H9 (cell line): ENCODE data around the gene TCF4. TPM values are rescaled to one million over a fixed set of nuclear protein-coding genes. Genes with fewer than 3 reads are reported as not detected.

ENCODE experiments used
- DNase-seq: peaks from one replicate; pipeline ENCODE4 v3.0.0-alpha.2; 2017
- H2AFZ ChIP-seq: one replicate; pipeline ENCODE4 v1.6.1; 2013; ENCODE audit warnings: mild to moderate bottlenecking, low read length, control low read depth, moderate library complexity
- H2AK5ac ChIP-seq: 2 replicates; pipeline ENCODE4 v1.6.1; 2013; ENCODE audit warnings: low read length, control low read depth, mixed read lengths; ENCODE audit not compliant: insufficient read length
- H2BK120ac ChIP-seq: one replicate; pipeline ENCODE4 v1.6.1; 2013; ENCODE audit warnings: low read depth, mild to moderate bottlenecking, low read length, control low read depth, inconsistent platforms; ENCODE audit not compliant: poor library complexity, severe bottlenecking
- H2BK12ac ChIP-seq: 2 replicates; pipeline ENCODE4 v1.6.1; 2013; ENCODE audit warnings: low read length, control low read depth, mixed read lengths, low read depth; ENCODE audit not compliant: insufficient read length
- H2BK15ac ChIP-seq: 2 replicates; pipeline ENCODE4 v1.6.1; 2013; ENCODE audit warnings: low read depth, low read length, control low read depth
- H2BK20ac ChIP-seq: one replicate; pipeline ENCODE4 v1.6.1; 2013; ENCODE audit warnings: low read depth, mild to moderate bottlenecking, low read length, control low read depth, inconsistent platforms; ENCODE audit not compliant: poor library complexity, severe bottlenecking
- H2BK5ac ChIP-seq: 2 replicates; pipeline ENCODE4 v1.6.1; 2013; ENCODE audit warnings: low read length, control low read depth, mixed read lengths; ENCODE audit not compliant: insufficient read length
- H3K14ac ChIP-seq: 2 replicates; pipeline ENCODE4 v1.6.1; 2013; ENCODE audit warnings: low read length, control low read depth; ENCODE audit not compliant: insufficient read depth
- H3K18ac ChIP-seq: 2 replicates; pipeline ENCODE4 v1.6.1; 2013; ENCODE audit warnings: low read depth, mild to moderate bottlenecking, mixed read lengths, low read length, control low read depth; ENCODE audit not compliant: insufficient read length
- H3K23ac ChIP-seq: 2 replicates; pipeline ENCODE4 v1.6.1; 2013; ENCODE audit warnings: low read length, control low read depth, mixed read lengths, low read depth; ENCODE audit not compliant: insufficient read length
- H3K23me2 ChIP-seq: 2 replicates; pipeline ENCODE4 v1.6.1; 2013; ENCODE audit warnings: low read depth, mild to moderate bottlenecking, mixed read lengths, low read length, control low read depth; ENCODE audit not compliant: insufficient read length, poor library complexity, severe bottlenecking
- H3K27ac ChIP-seq: 2 replicates; pipeline ENCODE4 v1.5.1; 2013; ENCODE audit warnings: low read length, control low read depth, mixed read lengths, low read depth; ENCODE audit not compliant: insufficient read length
- H3K27me3 ChIP-seq: 2 replicates; pipeline ENCODE4 v1.6.1; 2013; ENCODE audit warnings: low read length, control low read depth, inconsistent platforms; ENCODE audit not compliant: insufficient read depth
- H3K4ac ChIP-seq: 2 replicates; pipeline ENCODE4 v1.6.1; 2013; ENCODE audit warnings: low read depth, mild to moderate bottlenecking, control low read depth, inconsistent platforms, low read length, moderate library complexity
- H3K4me1 ChIP-seq: 2 replicates; pipeline ENCODE4 v1.6.1; 2013; ENCODE audit warnings: low read length, control low read depth, inconsistent platforms; ENCODE audit not compliant: insufficient read depth
- H3K4me2 ChIP-seq: 2 replicates; pipeline ENCODE4 v1.6.1; 2013; ENCODE audit warnings: low read length, control low read depth, mixed read lengths; ENCODE audit not compliant: insufficient read length, insufficient read depth
- H3K56ac ChIP-seq: 2 replicates; pipeline ENCODE4 v1.6.1; 2013; ENCODE audit warnings: low read depth, mild to moderate bottlenecking, mixed read lengths, low read length, control low read depth; ENCODE audit not compliant: insufficient read length
- H3K79me1 ChIP-seq: 2 replicates; pipeline ENCODE4 v1.6.1; 2013; ENCODE audit warnings: low read depth, mild to moderate bottlenecking, moderate library complexity, low read length, control low read depth, inconsistent platforms; ENCODE audit not compliant: insufficient read depth, poor library complexity, severe bottlenecking
- H3K79me2 ChIP-seq: 2 replicates; pipeline ENCODE4 v1.6.1; 2013; ENCODE audit warnings: low read length, control low read depth, inconsistent platforms; ENCODE audit not compliant: insufficient read depth
- H3K9ac ChIP-seq: 2 replicates; pipeline ENCODE4 v1.6.1; 2013; ENCODE audit warnings: low read length, control low read depth, mixed read lengths; ENCODE audit not compliant: insufficient read length; ENCODE audit errors: extremely low read depth
- H3K9me3 ChIP-seq: one replicate; pipeline ENCODE4 v1.6.1; 2013; ENCODE audit warnings: low read depth, low read length, inconsistent platforms; ENCODE audit not compliant: control insufficient read depth
- H3T11ph ChIP-seq: one replicate; pipeline ENCODE4 v1.6.1; 2013; ENCODE audit warnings: mild to moderate bottlenecking, low read length, control low read depth, inconsistent platforms
- H4K20me1 ChIP-seq: one replicate; pipeline ENCODE4 v1.6.1; 2013; ENCODE audit not compliant: control insufficient read depth, insufficient read length, insufficient read depth
- H4K5ac ChIP-seq: 2 replicates; pipeline ENCODE4 v1.6.1; 2013; ENCODE audit warnings: low read depth, mild to moderate bottlenecking, mixed read lengths, low read length, control low read depth; ENCODE audit not compliant: insufficient read length
- H4K8ac ChIP-seq: replicated peaks from 2 replicates; pipeline ENCODE4 v1.6.1; 2013; ENCODE audit warnings: low read length, control low read depth, mixed read lengths, low read depth; ENCODE audit not compliant: insufficient read length
- H4K91ac ChIP-seq: 2 replicates; pipeline ENCODE4 v1.6.1; 2013; ENCODE audit warnings: low read depth, mild to moderate bottlenecking, moderate library complexity, mixed read lengths, low read length, control low read depth; ENCODE audit not compliant: insufficient read length
- H3K27ac Mint-ChIP-seq, 3 experiments: 2 replicates in 2 of 3; 3 replicates in 1 of 3; pipeline ENCODE4 v1.8.0; 2020 to 2021; ENCODE audit warnings: mixed read lengths in 3 of 3, mild to moderate bottlenecking in 1 of 3, moderate library complexity in 1 of 3
- H3K27me3 Mint-ChIP-seq: 2 replicates; pipeline ENCODE4 v1.8.0; 2021; ENCODE audit warnings: low read depth, mild to moderate bottlenecking, moderate library complexity, mixed read lengths
- H3K36me3 Mint-ChIP-seq, 3 experiments: 2 replicates in 2 of 3; 3 replicates in 1 of 3; pipeline ENCODE4 v1.8.0; 2020 to 2021; ENCODE audit warnings: low read depth in 3 of 3, mixed read lengths in 3 of 3; ENCODE audit not compliant: insufficient read depth in 1 of 3
- H3K4me1 Mint-ChIP-seq, 2 experiments: 2 replicates each; pipeline ENCODE4 v1.8.0; 2020; ENCODE audit warnings: mixed read lengths in 2 of 2
- H3K4me3 Mint-ChIP-seq, 2 experiments: 2 replicates in 1 of 2; 3 replicates in 1 of 2; pipeline ENCODE4 v1.8.0; 2020 to 2021; ENCODE audit warnings: mild to moderate bottlenecking in 2 of 2, mixed read lengths in 2 of 2, moderate library complexity in 1 of 2
- H3K9me3 Mint-ChIP-seq, 2 experiments: 2 replicates in 1 of 2; 3 replicates in 1 of 2; pipeline ENCODE4 v1.8.0; 2020; ENCODE audit warnings: mild to moderate bottlenecking in 2 of 2, mixed read lengths in 2 of 2, moderate library complexity in 1 of 2
- CTCF ChIP-seq: fragments of 200-600 bp; sonication (generic); conservative IDR thresholded peaks from 3 replicates; pipeline ENCODE4 v1.8.0; 2021; ENCODE audit warnings: antibody characterized with exemption, mild to moderate bottlenecking
- WGBS: extraction: QIAGEN DNeasy Blood & Tissue Kit; methylation state at CpG from one replicate; pipeline ENCODE4 v1.1.7; 2013; ENCODE audit warnings: missing lambda C conversion rate, low lambda C conversion rate, mixed read lengths; ENCODE audit not compliant: insufficient read length; ENCODE audit errors: extremely low coverage; 5-methylcytosine and 5-hydroxymethylcytosine counted together
- total RNA-seq: library from RNA; stranded (reverse); gene quantifications from 2 replicates; pipeline ENCODE4 v1.2.1, GENCODE V29; 2021

The TCF4 gene
- total RNA-seq, 1 experiment from 2014 or later = 99.4 TPM

GRCh38 chr18:55503167-55503820 is 84.7 kb downstream of the TCF4 start:
- Mint-ChIP-seq H3K9me3 (no peaks in the 10 kb centered on the region), H3K27me3 (no peaks in the 10 kb centered on the region), H3K36me3 (no peaks in the 10 kb centered on the region), H3K27ac (peak overlapping the region in 2 of 3 experiments; percentile 17 to 23; a peak in 3 of 7 replicates), H3K4me3 (no peak overlapping the region), H3K4me1 (peaks cover 51 to 55% of the 10 kb centered on the region in 2 experiments)
- no peak overlapping the region for H4K8ac ChIP-seq
- no peak overlapping the region for H2BK120ac ChIP-seq
- H2AFZ ChIP-seq = no peak overlapping the region
- no CpG with 5 or more reads among the region's 7 CpGs for WGBS
- no peak overlapping the region for H2BK20ac ChIP-seq
- H3K14ac ChIP-seq = no peak overlapping the region
- H3K79me2 ChIP-seq = peaks cover 15% of the 10 kb centered on the region; the same call in 1 of the 2 replicates
- no peak overlapping the region for H3K23ac ChIP-seq
- H3K56ac ChIP-seq = no peak overlapping the region
- H3K4me2 ChIP-seq = no peak overlapping the region
- no peak overlapping the region for H4K91ac ChIP-seq
- H3K9ac ChIP-seq = no peak overlapping the region
- H2BK15ac ChIP-seq = no peak overlapping the region
- no peak overlapping the region for H3T11ph ChIP-seq
- no peak overlapping the region for H4K5ac ChIP-seq
- no peak overlapping the region for H3K18ac ChIP-seq
- no peak overlapping the region for H3K4ac ChIP-seq
- no peak for DNase-seq
- no peak for TF ChIP-seq CTCF
- no peaks in the 10 kb centered on the region for H3K23me2 ChIP-seq
- H2BK5ac ChIP-seq = no peak overlapping the region
- no peak overlapping the region for H2AK5ac ChIP-seq
- no peak overlapping the region for H2BK12ac ChIP-seq
- no peaks in the 10 kb centered on the region for H3K9me3 ChIP-seq
- no peaks in the 10 kb centered on the region for H4K20me1 ChIP-seq
- no peaks in the 10 kb centered on the region for H3K27me3 ChIP-seq
- H3K79me1 ChIP-seq = peaks cover 3% of the 10 kb centered on the region
- no peak overlapping the region for H3K27ac ChIP-seq
- peaks cover 8% of the 10 kb centered on the region; the same call in 1 of the 2 replicates for H3K4me1 ChIP-seq
